Activated CD4-positive, alpha-beta T cell treated with anti-CD3 and anti-CD28 coated beads for 36 hours (primary cell): ENCODE measurements around the gene TMTC1. TPM values are rescaled to one million over a fixed set of nuclear protein-coding genes. Genes with fewer than 3 reads are reported as not detected.

Experiments used
- ATAC-seq: fragments of 200-7000 bp; cut with Tn5 transposase; one replicate; pipeline ENCODE4 v1.10.0; 2021; ENCODE audit warnings: mild to moderate bottlenecking, moderate library complexity
- CTCF ChIA-PET: fragments of 350-600 bp; sonication (Branson Sonifier 250); formaldehyde crosslinking; loops from one replicate; lab custom pipeline; 2021; ENCODE audit warnings: antibody characterized with exemption; lab: Charles Lee
- POLR2A ChIA-PET: fragments of 350-600 bp; sonication (Branson Sonifier 250); formaldehyde crosslinking; loops from one replicate; lab custom pipeline; 2021; ENCODE audit warnings: antibody characterized with exemption, inconsistent platforms; lab: Charles Lee
- DNase-seq: peaks from one replicate; pipeline ENCODE4 v3.0.0-alpha.2; 2020
- H3K27ac Mint-ChIP-seq: one replicate; pipeline ENCODE4 v1.8.0; 2021; ENCODE audit warnings: mixed read lengths
- H3K27me3 Mint-ChIP-seq: one replicate; pipeline ENCODE4 v1.8.0; 2021; ENCODE audit warnings: mixed read lengths
- H3K36me3 Mint-ChIP-seq: one replicate; pipeline ENCODE4 v1.8.0; 2021; ENCODE audit warnings: low read depth, mixed read lengths
- H3K4me1 Mint-ChIP-seq: one replicate; pipeline ENCODE4 v1.8.0; 2021; ENCODE audit warnings: mixed read lengths
- H3K4me3 Mint-ChIP-seq: one replicate; pipeline ENCODE4 v1.8.0; 2021; ENCODE audit warnings: mild to moderate bottlenecking, moderate library complexity, mixed read lengths
- H3K9me3 Mint-ChIP-seq: one replicate; pipeline ENCODE4 v1.8.0; 2021; ENCODE audit warnings: low read depth, mixed read lengths
- intact Hi-C, 2 experiments: fragments of 100-400 bp; cut with DNase I in 1 of 2; cut with micrococcal nuclease in 1 of 2; formaldehyde crosslinking; loops; one replicate each; pipeline versions ENCODE4 v1.14.2 to v1.15.1; 2022 to 2024; cut with DNase I, micrococcal nuclease
- total RNA-seq, 2 experiments: library from RNA; stranded (reverse); gene quantifications; one replicate each; pipeline ENCODE4 v1.2.3, GENCODE V29; 2021

Gene TMTC1
- total RNA-seq, 2 experiments from 2014 or later: 0.04 to 0.30 TPM

DNA sequence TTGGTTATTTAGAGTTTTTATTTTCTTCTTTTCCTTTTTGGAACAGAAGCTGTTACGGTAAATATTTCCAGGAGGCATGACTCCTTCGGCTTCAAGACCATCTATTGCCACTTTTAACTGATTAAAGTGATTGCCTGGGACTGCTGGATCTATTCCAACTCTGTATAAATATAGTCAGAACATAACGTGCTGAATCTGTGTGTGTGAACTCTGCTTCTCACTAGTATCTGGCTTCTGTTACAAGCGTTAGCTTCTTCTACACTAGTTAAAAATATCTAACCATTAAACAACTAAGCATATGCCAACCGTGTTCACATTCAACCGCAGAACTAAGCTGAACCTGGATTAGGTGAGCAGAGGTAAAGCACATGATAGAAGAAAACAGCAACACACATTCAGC is 49.0 kb downstream of the TMTC1 start:
- H3K36me3 Mint-ChIP-seq: no peaks in the 10 kb centered on the region
- H3K27ac Mint-ChIP-seq: no peak overlapping the region
- peaks cover 2% of the 10 kb centered on the region for H3K4me1 Mint-ChIP-seq
- ATAC-seq (no peak), DNase-seq (no peak)
- intact Hi-C loops: no loop called here
- H3K4me3 Mint-ChIP-seq: no peak overlapping the region
- POLR2A ChIA-PET: no interaction called here
- no peaks in the 10 kb centered on the region for H3K9me3 Mint-ChIP-seq
- CTCF ChIA-PET: interaction anchor here (0.6 to 0.7 kb wide), 2 partner anchors 31 to 388 kb away, joined by 3 to 4 read pairs; no protein-coding TSS in a partner anchor
- H3K27me3 Mint-ChIP-seq: peaks cover 5% of the 10 kb centered on the region

DNA sequence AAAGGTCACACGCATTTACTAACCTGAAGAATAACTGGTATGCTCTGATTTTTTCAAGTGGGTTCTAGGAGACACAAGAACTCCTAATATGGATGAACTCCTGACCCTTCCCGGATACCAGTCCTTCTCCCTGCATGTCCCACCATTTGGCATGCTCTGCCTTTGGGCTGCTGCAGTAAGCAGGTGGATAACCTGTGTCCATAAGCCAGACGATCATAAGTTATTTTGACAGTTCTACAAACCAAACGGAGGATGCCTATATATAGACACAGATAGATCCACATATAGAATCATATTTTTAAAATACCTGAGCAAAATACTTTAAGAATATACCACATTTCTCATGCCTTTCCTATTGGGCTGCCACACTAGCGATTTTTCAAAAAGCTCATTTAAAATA is 49.4 kb downstream of the TMTC1 start:
- ChIA-PET CTCF (no interaction called here), POLR2A (no interaction called here)
- Mint-ChIP-seq H3K4me1 (peaks cover 2% of the 10 kb centered on the region), H3K36me3 (no peaks in the 10 kb centered on the region), H3K27ac (no peak overlapping the region), H3K9me3 (no peaks in the 10 kb centered on the region), H3K4me3 (no peak overlapping the region), H3K27me3 (peaks cover 5% of the 10 kb centered on the region)
- DNase-seq (no peak), ATAC-seq (no peak)
- intact Hi-C loops: no loop called here

DNA sequence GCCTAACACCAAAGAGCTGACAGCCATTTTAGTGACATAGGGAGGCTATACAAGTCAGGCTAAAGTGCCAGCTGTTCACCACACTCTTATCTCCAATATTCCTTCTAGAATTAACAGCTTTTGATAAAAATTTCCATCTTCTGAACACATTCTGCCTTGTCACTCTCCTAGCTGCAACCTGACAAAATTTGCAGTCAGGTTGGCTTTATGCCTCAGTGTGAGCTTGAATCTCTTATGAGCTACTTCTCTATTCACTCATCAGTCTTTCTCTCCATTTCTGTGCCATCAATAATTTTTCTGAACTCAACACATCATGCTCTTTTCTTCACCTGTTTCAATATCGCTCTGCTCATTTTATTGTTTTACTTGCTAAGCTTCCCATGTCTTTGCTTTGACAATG is 50.2 kb downstream of the TMTC1 start:
- ChIA-PET POLR2A (no interaction called here), CTCF (no interaction called here)
- Mint-ChIP-seq H3K4me1 (peaks cover 2% of the 10 kb centered on the region), H3K36me3 (no peaks in the 10 kb centered on the region), H3K27me3 (peaks cover 7% of the 10 kb centered on the region), H3K27ac (no peak overlapping the region), H3K4me3 (no peak overlapping the region), H3K9me3 (no peaks in the 10 kb centered on the region)
- no peak for ATAC-seq
- no peak for DNase-seq
- intact Hi-C loops: no loop called here

DNA sequence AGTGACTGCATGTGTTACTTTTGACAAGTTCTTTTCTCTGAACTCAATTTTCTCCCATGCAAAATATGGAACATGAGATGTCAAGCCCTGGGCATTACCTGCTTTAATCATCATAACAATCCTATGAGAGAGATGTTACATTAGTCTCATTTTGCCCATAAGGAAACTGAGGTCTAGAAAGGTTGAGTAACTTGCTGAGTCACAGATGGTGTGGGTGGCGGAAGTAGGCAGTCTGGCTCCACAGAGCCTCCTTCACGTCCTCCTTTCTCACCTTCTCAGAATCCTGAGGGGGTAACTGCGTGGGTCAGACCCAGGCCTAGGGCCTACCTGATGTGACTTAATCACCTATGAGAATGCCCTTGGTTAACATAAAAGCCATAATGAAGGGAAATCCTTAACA is 50.7 kb downstream of the TMTC1 start:
- peaks cover 7% of the 10 kb centered on the region for H3K27me3 Mint-ChIP-seq
- H3K4me1 Mint-ChIP-seq: peaks cover 2% of the 10 kb centered on the region
- ChIA-PET CTCF (no interaction called here), POLR2A (no interaction called here)
- ATAC-seq (no peak), DNase-seq (peak; percentile 14)
- H3K36me3 Mint-ChIP-seq: no peaks in the 10 kb centered on the region
- intact Hi-C loops: no loop called here
- H3K9me3 Mint-ChIP-seq: no peaks in the 10 kb centered on the region
- H3K4me3 Mint-ChIP-seq: no peak overlapping the region
- H3K27ac Mint-ChIP-seq: no peak overlapping the region

DNA sequence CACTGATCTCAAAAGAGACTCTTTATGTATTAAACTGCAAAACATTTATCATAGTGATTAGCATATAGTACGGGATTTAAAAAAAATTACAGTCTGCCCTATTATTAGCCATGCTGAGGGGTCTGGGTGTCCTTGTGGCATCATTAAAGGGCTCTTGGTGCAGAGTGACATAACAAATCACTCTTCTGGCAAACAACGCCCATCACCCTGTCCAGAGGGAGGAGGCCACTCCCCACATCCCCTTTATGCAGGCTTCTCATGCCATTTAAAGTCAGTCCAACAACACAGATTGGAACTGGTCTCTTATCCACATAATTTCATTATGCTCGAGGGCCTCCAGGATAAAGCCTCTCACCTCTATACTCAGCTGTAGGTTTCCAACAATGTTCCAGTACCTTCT is 51.1 kb downstream of the TMTC1 start:
- no peak for ATAC-seq
- H3K4me1 Mint-ChIP-seq: peaks cover 2% of the 10 kb centered on the region
- no peak overlapping the region for H3K27ac Mint-ChIP-seq
- no peaks in the 10 kb centered on the region for H3K36me3 Mint-ChIP-seq
- H3K9me3 Mint-ChIP-seq: no peaks in the 10 kb centered on the region
- DNase-seq: no peak
- ChIA-PET CTCF (no interaction called here), POLR2A (no interaction called here)
- H3K4me3 Mint-ChIP-seq: no peak overlapping the region
- peaks cover 7% of the 10 kb centered on the region for H3K27me3 Mint-ChIP-seq
- intact Hi-C loops: no loop called here

DNA sequence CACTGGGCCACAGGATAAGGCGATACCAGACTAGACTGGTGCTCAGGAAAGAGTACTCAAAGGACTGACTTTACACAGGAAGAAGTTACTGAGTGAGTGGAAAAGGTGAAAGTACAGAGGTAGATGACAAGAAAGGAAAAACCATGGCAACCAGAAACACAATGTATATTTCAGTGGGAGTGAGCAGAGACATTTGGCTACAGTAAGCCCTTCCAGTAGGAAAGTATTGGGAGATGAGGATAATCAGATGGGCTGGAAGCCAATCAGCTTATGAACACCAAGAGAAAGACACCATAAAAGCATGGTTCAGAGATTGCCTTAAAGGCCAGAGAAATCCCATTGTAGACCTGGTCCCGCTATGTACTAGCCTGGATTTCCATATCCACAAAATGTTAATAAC is 51.6 kb downstream of the TMTC1 start:
- Mint-ChIP-seq H3K9me3 (no peaks in the 10 kb centered on the region), H3K4me1 (peaks cover 2% of the 10 kb centered on the region), H3K4me3 (no peak overlapping the region), H3K27ac (no peak overlapping the region), H3K27me3 (peaks cover 7% of the 10 kb centered on the region), H3K36me3 (no peaks in the 10 kb centered on the region)
- ChIA-PET POLR2A (no interaction called here), CTCF (interaction anchor here (0.6 kb wide), 1 partner anchor 179 kb away, joined by 3 read pairs; no protein-coding TSS in a partner anchor)
- ATAC-seq: no peak
- DNase-seq: no peak
- intact Hi-C loops: no loop called here

DNA sequence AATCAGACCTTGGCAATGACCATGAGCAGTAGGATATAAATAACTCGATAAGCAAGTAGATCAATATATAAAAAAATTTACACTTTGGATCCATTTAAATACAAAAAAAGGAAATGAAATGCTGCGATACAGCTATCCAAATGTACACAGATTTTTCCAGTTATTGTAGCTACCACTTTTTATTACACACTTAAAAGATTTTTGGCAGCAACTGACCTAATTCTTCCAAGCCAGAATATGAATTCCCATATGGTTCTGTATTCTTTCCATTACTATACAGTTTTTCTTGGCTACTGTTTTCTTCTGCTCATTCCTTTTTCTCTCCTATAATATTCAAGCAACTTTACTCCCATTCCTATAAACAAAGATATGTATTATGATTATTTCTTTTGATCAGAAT is 52.2 kb downstream of the TMTC1 start:
- no peak overlapping the region for H3K27ac Mint-ChIP-seq
- no peaks in the 10 kb centered on the region for H3K36me3 Mint-ChIP-seq
- no peak overlapping the region for H3K4me3 Mint-ChIP-seq
- intact Hi-C loops: no loop called here
- H3K9me3 Mint-ChIP-seq: no peaks in the 10 kb centered on the region
- CTCF ChIA-PET: interaction anchor here (0.6 kb wide), 1 partner anchor 178 kb away, joined by 3 read pairs; no protein-coding TSS in a partner anchor
- peaks cover 5% of the 10 kb centered on the region for H3K27me3 Mint-ChIP-seq
- peaks cover 2% of the 10 kb centered on the region for H3K4me1 Mint-ChIP-seq
- ATAC-seq: no peak
- DNase-seq: no peak
- POLR2A ChIA-PET: no interaction called here

DNA sequence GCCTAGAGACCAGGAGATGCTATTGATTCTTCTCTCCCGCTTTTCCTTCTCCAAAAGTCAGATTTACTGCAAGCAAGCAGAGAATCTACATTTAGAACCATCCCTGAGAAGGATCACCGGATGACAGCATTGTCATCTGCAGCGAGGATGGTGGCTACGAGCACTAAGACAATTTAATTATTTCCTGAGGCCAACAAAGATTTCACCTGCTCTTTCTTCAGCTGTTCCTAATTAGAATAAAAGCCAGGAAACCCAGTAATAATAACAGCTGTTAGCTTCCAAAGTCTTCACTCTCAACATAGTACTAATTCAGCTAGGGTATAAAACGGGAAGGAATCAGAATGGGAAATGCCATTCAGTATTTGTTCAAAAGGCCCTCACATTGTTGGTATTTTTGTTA is 53.3 kb downstream of the TMTC1 start:
- Mint-ChIP-seq H3K27ac (no peak overlapping the region), H3K27me3 (peaks cover 2% of the 10 kb centered on the region), H3K4me1 (peaks cover 2% of the 10 kb centered on the region), H3K9me3 (no peaks in the 10 kb centered on the region), H3K36me3 (no peaks in the 10 kb centered on the region), H3K4me3 (no peak overlapping the region)
- POLR2A ChIA-PET: no interaction called here
- intact Hi-C loops: no loop called here
- no peak for DNase-seq
- ATAC-seq: no peak
- CTCF ChIA-PET: interaction anchor here (1.1 kb wide), 1 partner anchor 132 kb away, joined by 3 read pairs; no protein-coding TSS in a partner anchor

DNA sequence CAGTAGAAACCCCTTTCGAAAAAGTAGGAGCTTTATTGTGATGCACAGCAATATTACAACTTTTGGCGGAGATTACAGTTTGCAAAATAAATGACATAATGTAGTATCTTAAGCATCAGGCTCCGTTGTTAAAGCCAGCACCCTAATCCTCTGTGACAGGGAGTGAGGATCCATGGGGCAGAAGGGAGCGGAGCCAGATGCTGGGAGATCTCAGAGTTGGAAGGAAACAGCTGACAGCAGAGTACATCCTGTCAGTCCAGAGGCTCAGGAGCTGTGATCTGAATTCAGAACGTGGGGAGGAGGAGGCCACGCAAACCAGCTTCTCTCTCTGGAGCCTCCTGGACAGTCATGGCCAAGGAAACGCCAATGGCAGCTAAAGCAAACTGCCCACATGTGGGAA is 55.7 kb downstream of the TMTC1 start:
- ATAC-seq (no peak), DNase-seq (no peak)
- POLR2A ChIA-PET: no interaction called here
- Mint-ChIP-seq H3K27me3 (peaks cover 2% of the 10 kb centered on the region), H3K4me3 (no peak overlapping the region), H3K9me3 (no peaks in the 10 kb centered on the region), H3K4me1 (peaks cover 2% of the 10 kb centered on the region), H3K36me3 (no peaks in the 10 kb centered on the region), H3K27ac (no peak overlapping the region)
- CTCF ChIA-PET: interaction anchor here (0.9 kb wide), 1 partner anchor 8 kb away, joined by 5 read pairs; no protein-coding TSS in a partner anchor
- intact Hi-C loops: no loop called here

DNA sequence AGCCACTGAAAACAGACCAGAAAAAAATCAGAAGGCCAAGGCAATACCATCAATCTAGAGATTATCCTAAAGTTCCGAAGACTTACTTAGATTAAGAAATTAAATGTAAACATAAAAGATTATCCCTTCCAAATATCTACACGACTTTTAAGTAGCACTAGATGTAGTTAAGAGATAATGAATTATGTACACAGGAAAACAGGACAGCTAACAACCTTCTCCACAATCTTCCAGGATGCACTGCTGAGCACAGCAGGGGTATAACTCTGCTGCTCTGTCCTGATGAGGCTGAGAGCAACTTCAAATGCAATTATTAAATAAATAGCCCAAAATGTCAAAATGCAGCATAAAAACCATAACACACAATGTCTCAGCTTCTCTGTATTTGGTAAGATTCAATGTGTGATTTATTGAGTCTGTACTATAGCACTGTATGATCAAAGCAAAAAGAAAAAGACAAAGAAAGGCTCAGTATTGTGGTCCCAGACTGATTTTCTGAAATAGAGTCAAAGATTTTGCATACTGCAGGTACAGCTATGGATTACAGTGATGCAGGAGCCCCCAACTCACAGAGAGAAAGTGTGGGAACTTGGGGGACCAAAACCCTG is 56.9 kb downstream of the TMTC1 start:
- ChIA-PET CTCF (no interaction called here), POLR2A (no interaction called here)
- Mint-ChIP-seq H3K4me1 (no peaks in the 10 kb centered on the region), H3K27ac (no peak overlapping the region), H3K9me3 (no peaks in the 10 kb centered on the region), H3K27me3 (peaks cover 2% of the 10 kb centered on the region), H3K4me3 (no peak overlapping the region), H3K36me3 (no peaks in the 10 kb centered on the region)
- intact Hi-C loops: no loop called here
- no peak for DNase-seq
- ATAC-seq: no peak

DNA sequence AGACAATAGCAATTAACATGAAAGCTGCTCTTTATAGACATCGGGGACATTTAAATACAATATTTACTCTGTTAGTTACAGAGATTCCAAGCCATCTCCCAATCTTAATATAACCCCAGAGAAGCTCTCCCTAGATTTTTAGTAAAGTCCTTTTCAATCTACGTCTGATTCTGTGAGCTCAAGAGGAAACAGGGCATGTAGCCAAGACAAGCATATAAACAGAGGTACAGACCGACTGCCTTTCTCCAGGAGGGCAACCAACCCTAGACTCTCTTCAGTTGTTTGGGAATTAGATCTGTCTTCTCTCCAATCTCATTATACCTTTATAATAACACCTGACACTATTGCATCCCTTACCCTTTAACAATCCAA is 57.4 kb downstream of the TMTC1 start:
- H3K4me1 Mint-ChIP-seq: no peaks in the 10 kb centered on the region
- DNase-seq (no peak), ATAC-seq (no peak)
- H3K36me3 Mint-ChIP-seq: no peaks in the 10 kb centered on the region
- no peaks in the 10 kb centered on the region for H3K9me3 Mint-ChIP-seq
- no peak overlapping the region for H3K4me3 Mint-ChIP-seq
- ChIA-PET CTCF (no interaction called here), POLR2A (no interaction called here)
- no peak overlapping the region for H3K27ac Mint-ChIP-seq
- intact Hi-C loops: no loop called here
- peaks cover 2% of the 10 kb centered on the region for H3K27me3 Mint-ChIP-seq

DNA sequence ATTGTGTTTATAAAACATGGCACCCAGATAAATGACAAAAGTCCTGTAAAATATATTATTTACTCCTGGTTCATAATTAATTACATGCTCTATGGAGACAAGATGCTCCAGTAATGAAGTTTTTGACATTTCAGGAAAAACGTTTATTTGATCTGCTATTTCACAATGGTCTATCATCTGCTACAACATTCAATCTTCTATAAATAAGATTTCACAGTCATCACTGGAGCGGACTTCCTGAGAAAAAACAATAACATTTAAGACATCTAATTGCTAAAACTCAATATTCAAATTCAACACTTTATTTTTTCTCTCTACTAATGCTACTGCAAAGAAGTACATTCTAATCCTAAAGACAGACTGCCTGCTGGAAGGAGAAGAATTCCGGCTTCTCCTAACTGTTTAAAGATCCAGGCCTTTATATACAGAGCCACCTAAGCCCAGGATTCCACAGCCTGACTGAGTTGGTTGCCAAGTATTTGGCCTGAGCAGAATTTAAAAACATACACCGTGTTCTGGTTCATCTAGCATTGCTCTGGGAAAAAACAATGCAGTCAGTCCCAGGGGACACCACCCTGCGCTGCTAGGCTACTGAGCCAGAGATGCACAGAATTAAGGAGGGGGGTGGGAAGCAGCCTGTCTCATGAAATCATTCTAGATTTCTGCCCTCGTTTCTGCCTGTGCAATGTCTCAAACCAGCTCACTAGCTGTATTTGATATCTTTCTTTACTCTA is 58.0 kb downstream of the TMTC1 start:
- H3K27ac Mint-ChIP-seq: no peak overlapping the region
- no peak for ATAC-seq
- ChIA-PET CTCF (no interaction called here), POLR2A (no interaction called here)
- H3K9me3 Mint-ChIP-seq: no peaks in the 10 kb centered on the region
- H3K27me3 Mint-ChIP-seq: peaks cover 2% of the 10 kb centered on the region
- no peaks in the 10 kb centered on the region for H3K36me3 Mint-ChIP-seq
- intact Hi-C loops: no loop called here
- no peaks in the 10 kb centered on the region for H3K4me1 Mint-ChIP-seq
- DNase-seq: no peak
- H3K4me3 Mint-ChIP-seq: no peak overlapping the region
